ENCODE results near the gene ETV5. TPM values are rescaled to one million over a fixed set of nuclear protein-coding genes. Genes with fewer than 3 reads are reported as not detected.

Gene ETV5
- total and polyA plus RNA-seq, 10 of the 15 experiments (the other 5 are each of a cell fraction or from before 2014, with no cell fraction given), result 5.0 to 18.4 (median 7.4) TPM

GRCh38 chr3:186068243-186068552, 40.7 kb downstream of the ETV5 start:
- Histone ChIP-seq H3K9me3 (replicated peaks; ENCODE audit: control insufficient read depth, insufficient read depth, low read length) (no peaks in the 10 kb centered on the region), H3K27me3 (replicated peaks in 1 of 2; ENCODE audit: control insufficient read depth in 2 of 2, insufficient read depth in 2 of 2, low read length in 1 of 2) (no peaks in the 10 kb centered on the region), H3K36me3 (ENCODE audit: control insufficient read depth in 2 of 2, insufficient read depth in 2 of 2, low read length in 1 of 2) (no peaks in the 10 kb centered on the region), H3K4me3 (no peak overlapping the region), H4K20me1 (ENCODE audit: control insufficient read depth, insufficient read depth) (no peaks in the 10 kb centered on the region), H3K9ac (ENCODE audit: control insufficient read depth, insufficient read depth, low read length) (no peak overlapping the region), H2AFZ (ENCODE audit: control insufficient read depth, low read depth, low read length) (0 out of 2 replicates have a peak overlapping the region, but pooled peaks have one; percentile 59), H3K4me1 (ENCODE audit: control insufficient read depth, insufficient read depth, low read length) (no peaks in the 10 kb centered on the region; the same call in 1 of the 2 replicates), H3K27ac (ENCODE audit: control insufficient read depth, insufficient read depth) (no peak overlapping the region), H3K4me2 (ENCODE audit: control insufficient read depth, insufficient read depth) (no peak overlapping the region), H3K79me2 (ENCODE audit: control insufficient read depth, insufficient read depth, low read length) (no peaks in the 10 kb centered on the region)
- POLR2A ChIA-PET, result interaction anchor here (1.3 kb wide), 1 partner anchor 12 kb away, joined by 3 read pairs; no protein-coding TSS in a partner anchor
- CTCF ChIA-PET, result interaction anchor here (0.6 to 1.7 kb wide), 6 partner anchors 9 to 193 kb away, joined by 3 to 6 read pairs (median 3); no protein-coding TSS in a partner anchor
- no peak for ATAC-seq
- 2% methylated on average over 2 of the region's 2 CpGs for WGBS (ENCODE audit: insufficient coverage, insufficient replicate concordance, low lambda C conversion rate, missing lambda C conversion rate)
- RAD21 ChIA-PET (ENCODE audit: unreplicated experiment), result interaction anchor here (1.0 to 4.3 kb wide), 3 partner anchors 13 to 170 kb away, joined by 3 to 14 read pairs (median 3); no protein-coding TSS in a partner anchor
- SMC1A ChIA-PET (ENCODE audit: uncharacterized antibody, unreplicated experiment), result interaction anchor here (0.7 to 4.3 kb wide), 7 partner anchors 14 to 174 kb away, joined by 3 to 30 read pairs (median 3); no protein-coding TSS in a partner anchor
- DNase-seq (ENCODE audit: low read depth, low spot score), result no peak
- no peak for FAIRE-seq
- BruUV-seq (replicated peaks), result no TSS peak
- no peak for TF ChIP-seq BACH1 (IDR thresholded peaks at IDR 0.05; ENCODE audit: borderline replicate concordance)
- in situ Hi-C loops (cut with MboI) (no loop called here), intact Hi-C loops (cut with micrococcal nuclease; ENCODE audit: unreplicated experiment) (no loop called here)

- Histone ChIP-seq H3K36me3 (ENCODE audit: control insufficient read depth in 2 of 2, insufficient read depth in 2 of 2, low read length in 1 of 2) (no peaks in the 10 kb centered on the region), H3K79me2 (ENCODE audit: control insufficient read depth, insufficient read depth, low read length) (no peaks in the 10 kb centered on the region), H3K4me3 (peak overlapping the region; percentile 16; the same call in 1 of the 2 replicates), H3K4me2 (ENCODE audit: control insufficient read depth, insufficient read depth) (peak overlapping the region; percentile 60), H3K4me1 (ENCODE audit: control insufficient read depth, insufficient read depth, low read length) (no peaks in the 10 kb centered on the region; the same call in 1 of the 2 replicates), H3K9ac (ENCODE audit: control insufficient read depth, insufficient read depth, low read length) (no peak overlapping the region), H3K27ac (ENCODE audit: control insufficient read depth, insufficient read depth) (peak overlapping the region; percentile 27; the same call in 1 of the 2 replicates), H3K9me3 (replicated peaks; ENCODE audit: control insufficient read depth, insufficient read depth, low read length) (no peaks in the 10 kb centered on the region), H2AFZ (ENCODE audit: control insufficient read depth, low read depth, low read length) (peak overlapping the region; percentile 59), H4K20me1 (ENCODE audit: control insufficient read depth, insufficient read depth) (no peaks in the 10 kb centered on the region), H3K27me3 (replicated peaks in 1 of 2; ENCODE audit: control insufficient read depth in 2 of 2, insufficient read depth in 2 of 2, low read length in 1 of 2) (no peaks in the 10 kb centered on the region)
- BruUV-seq (replicated peaks), result no TSS peak
- SMC1A ChIA-PET (ENCODE audit: uncharacterized antibody, unreplicated experiment), result interaction anchor here (0.7 to 4.3 kb wide), 8 partner anchors 13 to 174 kb away, joined by 3 to 30 read pairs (median 3); no protein-coding TSS in a partner anchor
- intact Hi-C loops (cut with micrococcal nuclease; ENCODE audit: unreplicated experiment), result no loop called here
- ATAC-seq, result peak; percentile 30; the same call in 1 of the 3 replicates
- no peak for FAIRE-seq
- 31% methylated on average over 9 of the region's 9 CpGs for WGBS (ENCODE audit: insufficient coverage, insufficient replicate concordance, low lambda C conversion rate, missing lambda C conversion rate)
- RAD21 ChIA-PET (ENCODE audit: unreplicated experiment), result interaction anchor here (1.0 to 4.3 kb wide), 3 partner anchors 13 to 170 kb away, joined by 3 to 14 read pairs (median 3); no protein-coding TSS in a partner anchor
- CTCF ChIA-PET, result interaction anchor here (0.6 to 1.7 kb wide), 5 partner anchors 10 to 177 kb away, joined by 3 to 6 read pairs (median 3); no protein-coding TSS in a partner anchor
- DNase-seq (ENCODE audit: low read depth, low spot score), result no peak
- POLR2A ChIA-PET, result interaction anchor here (0.7 to 1.3 kb wide), 2 partner anchors 12 to 253 kb away, joined by 3 read pairs; no protein-coding TSS in a partner anchor
- in situ Hi-C loops (cut with MboI), result no loop called here
- TF ChIP-seq MTA2 (IDR thresholded peaks at IDR 0.05; ENCODE audit: low read depth), result no peak
- no peak for TF ChIP-seq IKZF2 (IDR thresholded peaks at IDR 0.05)
- TF ChIP-seq MAX (IDR thresholded peaks at IDR 0.05; ENCODE audit: low read depth, low read length), result no peak
- TF ChIP-seq TBL1XR1 (IDR thresholded peaks at IDR 0.05; ENCODE audit: low read depth, low read length), result no peak
- TF ChIP-seq NFYB (IDR thresholded peaks at IDR 0.05; ENCODE audit: insufficient read depth, low read depth, low read length), result no peak
- TF ChIP-seq ESRRA (IDR thresholded peaks at IDR 0.05; ENCODE audit: low read length), result no peak
- TF ChIP-seq CBX3 (IDR thresholded peaks at IDR 0.05; ENCODE audit: borderline replicate concordance, low read depth), result no peak
- no peak for TF ChIP-seq CHD4 (IDR thresholded peaks at IDR 0.05)
- TF ChIP-seq ZBTB4 (CRISPR knock-in tag; IDR thresholded peaks at IDR 0.05), result no peak
- TF ChIP-seq EED (IDR thresholded peaks at IDR 0.05; ENCODE audit: low read depth), result no peak
Measured at GRCh38 chr3:186067360-186068242, 41.3 kb downstream of the ETV5 start.

All from GM12878 (cell line).